GM04504 (cell line): ENCODE results near the gene PDC.

Source experiments
- DNase-seq: peaks from one replicate; pipeline ENCODE4 v3.0.0-alpha.2; 2012; ENCODE audit warnings: low read depth

Gene PDC

DNA sequence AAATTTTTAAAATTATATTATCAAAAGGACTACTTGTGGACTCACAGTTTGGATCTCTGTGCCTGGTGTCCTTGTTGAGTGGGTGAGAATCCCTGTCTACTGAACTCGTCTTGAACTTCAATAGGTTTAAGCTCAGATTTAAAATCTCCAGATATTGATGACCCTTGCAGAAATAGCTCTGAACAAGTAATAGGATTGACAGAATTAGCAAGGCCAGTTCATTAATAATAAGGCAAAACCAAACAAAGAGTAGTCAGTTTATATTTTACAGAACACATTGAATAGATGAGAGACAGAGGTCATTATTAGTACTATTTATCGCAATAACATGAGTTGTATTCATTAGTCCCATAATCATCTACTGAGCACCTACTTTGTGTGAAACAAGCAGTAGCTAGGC lies at the start of gene PDC:
Gene PDC, minus strand, starts transcription at position 101 of the 400 bp plus-strand sequence. CDS start 11,655 bp downstream, outside the sequence.
- no peak for DNase-seq

DNA sequence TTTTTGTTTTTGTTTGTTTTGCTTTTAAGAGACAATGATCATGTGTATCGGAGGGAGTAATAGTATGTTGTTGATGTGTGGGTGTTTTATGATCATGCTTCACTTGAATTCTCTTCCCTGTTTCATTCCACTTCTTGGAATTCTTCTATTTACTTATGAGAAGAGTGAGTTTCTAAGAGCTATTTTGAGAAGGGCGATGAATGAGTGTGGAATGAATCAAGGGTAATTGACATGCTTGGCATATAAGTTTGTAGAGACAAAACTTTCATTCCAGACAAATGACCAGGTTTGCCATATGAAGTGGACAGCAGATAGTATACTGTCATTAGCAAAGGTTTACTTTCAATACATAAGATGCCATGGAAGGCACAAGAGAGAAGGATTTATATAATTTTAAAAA lies 42.3 kb upstream of the PDC start:
- DNase-seq = no peak

DNA sequence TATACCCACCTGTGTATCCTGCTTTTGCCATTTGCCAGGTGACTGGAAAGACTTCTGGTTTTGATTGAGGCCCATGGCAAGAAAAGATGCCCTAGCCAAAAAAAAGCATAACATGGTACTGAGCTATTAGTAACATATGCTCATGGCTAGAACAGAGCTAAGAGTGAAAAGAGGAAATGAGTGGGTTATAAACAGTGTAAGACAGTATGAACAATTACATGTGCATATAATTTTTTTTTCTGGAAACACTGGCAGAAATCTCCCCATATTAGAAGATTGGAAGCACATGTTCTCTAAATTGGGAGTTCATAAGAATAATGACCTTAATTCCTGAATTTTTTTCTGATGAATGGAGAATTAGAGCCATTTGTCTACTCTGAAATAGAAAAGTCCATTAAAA lies 41.2 kb upstream of the PDC start:
- peak; percentile 28 for DNase-seq

DNA sequence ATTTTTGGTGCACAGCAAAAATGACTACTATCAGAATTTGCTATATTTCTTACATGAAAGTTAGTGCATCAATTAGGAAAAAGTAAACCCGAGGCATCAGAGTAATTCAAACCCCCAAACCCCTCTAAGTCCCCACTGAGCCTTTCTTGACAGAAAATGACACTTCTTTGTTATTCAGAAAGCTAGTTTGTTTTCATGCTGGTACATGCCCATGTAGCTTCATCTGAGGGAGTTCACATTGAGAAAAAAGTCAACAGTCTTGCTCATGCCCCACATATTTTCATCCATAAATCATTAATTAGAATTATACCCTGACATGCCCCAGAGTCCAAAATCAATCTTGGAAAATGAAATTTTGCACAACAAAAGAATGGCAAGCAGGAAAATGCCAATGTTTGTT lies 39.9 kb upstream of the PDC start:
- no peak for DNase-seq

DNA sequence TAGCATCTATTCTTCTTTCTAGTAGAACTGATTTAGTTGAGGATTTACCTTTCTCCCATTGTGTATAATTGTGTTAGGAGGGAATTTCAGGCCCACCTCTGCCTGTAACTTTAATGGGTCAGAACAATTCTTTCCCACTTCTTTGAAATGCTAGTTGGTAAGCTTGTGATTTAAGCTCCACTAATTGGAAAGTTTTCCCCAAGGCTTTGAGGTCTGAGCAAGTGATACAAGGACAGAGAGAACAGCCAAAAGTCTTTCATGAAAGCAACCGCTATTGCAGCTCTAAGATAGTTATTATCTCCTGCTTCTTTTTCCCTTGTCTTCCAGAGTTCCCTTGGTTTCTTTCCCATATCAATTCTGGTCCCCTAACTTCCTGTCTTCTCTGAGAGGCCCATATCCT lies 38.7 kb upstream of the PDC start:
- no peak for DNase-seq

DNA sequence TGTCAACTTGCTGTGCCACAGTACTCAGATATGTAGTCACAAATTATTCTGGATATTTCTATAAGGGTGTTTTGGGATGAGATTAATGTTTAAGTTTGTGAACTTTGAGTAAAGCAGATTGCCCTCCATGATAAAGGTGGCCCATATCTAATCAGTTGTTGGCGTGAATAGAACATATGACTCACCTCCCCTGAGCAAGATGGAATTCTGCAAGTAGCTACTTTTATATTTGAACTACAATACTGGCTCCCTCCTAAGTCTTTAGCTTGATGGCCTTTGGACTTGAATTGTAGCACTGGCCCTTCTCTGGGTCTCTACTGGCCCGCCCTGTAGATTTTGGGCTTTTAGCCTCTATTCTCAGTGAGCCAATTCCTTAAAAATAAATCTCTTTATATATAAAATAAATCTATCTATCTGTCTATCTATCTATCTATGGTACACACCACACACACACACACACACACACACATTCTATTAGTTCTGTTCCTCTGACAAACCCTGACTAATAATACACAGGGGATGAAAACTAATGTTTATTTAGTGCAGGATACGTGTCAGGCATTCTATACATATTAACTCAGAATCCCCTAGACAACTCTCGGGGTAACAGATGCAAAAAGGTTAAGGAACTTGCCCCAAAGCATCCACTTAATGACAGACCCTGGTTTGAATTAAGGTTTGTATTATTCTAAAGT lies 37.9 kb upstream of the PDC start:
- no peak for DNase-seq

DNA sequence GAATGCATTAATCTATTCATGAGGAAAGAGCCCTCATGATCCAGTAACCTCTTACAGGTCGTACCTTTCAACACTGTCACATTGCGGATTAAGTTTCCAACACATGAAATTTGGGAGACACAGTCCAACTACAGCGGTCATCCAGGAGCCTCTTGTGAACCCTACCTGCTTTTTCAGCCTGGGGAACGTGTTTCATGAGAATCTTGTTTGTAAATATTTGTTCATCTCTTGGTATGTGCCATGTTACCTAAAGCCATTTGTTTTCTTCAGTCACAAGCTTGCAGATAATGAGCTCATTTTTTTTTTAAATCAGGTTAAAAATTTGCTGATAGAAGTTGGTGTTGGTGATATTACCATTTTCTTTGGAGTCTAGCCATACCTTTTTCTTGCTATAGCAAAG lies 37.2 kb upstream of the PDC start:
- no peak for DNase-seq

DNA sequence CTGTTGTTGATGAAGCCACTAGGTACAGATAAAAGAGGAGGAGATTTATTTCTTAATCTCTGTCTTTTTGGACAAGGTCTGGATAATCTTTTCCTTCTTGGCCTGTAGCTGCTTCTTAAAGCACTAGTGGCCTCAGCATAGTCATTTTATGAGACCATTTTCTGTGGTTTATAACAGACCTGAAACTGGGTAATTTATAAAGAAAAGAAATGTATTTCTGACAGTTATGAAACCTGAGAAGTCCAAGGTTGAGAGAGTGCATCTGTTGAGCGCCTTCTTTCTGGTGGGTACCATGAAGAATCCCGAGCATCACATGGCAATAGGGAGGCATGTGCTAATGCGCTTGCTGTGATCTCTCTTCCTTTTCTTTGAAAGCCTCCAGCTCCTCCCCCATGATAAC lies 36.7 kb upstream of the PDC start:
- DNase-seq = no peak

DNA sequence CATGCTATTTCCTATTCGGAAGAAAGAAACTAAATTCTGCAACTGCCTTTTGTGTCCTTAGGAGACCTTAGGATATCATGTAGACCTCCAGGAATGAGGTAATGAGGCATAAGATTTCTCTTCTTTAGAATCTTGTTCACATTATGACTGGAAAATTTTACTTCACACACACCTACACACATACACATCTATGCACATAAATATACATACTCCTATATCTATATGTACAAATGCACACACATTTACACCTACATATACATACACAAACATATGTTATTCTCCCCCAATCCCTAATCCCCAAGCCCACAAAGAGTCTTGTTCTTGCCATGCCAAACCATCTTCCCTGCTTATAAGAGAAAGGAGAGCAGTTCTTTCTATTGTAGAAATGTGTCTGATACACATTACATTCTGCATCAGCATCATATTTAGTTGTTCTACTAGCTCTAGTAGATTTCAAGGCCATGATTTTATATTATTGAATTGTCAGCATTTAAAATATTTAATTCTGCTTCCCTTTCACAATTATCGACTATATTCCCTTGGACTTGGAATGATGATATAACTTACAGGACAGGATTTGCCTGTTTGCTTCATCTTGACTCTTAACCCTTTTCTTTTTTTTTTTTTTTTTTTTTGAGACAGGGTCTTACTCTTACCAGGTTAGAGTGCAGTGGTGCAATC lies 35.4 kb upstream of the PDC start:
- DNase-seq = no peak

DNA sequence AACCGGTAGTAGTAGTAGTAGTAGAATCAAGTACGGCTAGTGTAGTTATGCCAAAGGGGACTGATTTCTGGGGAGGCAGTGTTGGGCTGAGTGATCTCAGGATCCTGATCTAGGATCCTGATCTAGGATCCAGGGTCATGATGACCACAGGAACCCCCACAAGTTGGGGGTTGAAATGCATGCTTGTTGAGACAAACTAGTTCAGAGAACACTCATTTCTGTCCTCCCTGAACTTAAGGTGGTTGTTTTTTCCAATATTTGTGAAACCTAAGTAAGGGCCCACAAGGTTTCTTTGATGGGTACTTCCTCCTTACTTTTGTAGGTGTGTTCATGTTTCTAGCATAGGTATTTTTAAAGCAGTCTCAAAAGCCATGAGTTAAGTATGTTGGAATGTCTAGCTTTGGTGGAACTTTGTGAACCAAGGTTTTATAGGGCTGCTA lies 33.9 kb upstream of the PDC start:
- DNase-seq = no peak

DNA sequence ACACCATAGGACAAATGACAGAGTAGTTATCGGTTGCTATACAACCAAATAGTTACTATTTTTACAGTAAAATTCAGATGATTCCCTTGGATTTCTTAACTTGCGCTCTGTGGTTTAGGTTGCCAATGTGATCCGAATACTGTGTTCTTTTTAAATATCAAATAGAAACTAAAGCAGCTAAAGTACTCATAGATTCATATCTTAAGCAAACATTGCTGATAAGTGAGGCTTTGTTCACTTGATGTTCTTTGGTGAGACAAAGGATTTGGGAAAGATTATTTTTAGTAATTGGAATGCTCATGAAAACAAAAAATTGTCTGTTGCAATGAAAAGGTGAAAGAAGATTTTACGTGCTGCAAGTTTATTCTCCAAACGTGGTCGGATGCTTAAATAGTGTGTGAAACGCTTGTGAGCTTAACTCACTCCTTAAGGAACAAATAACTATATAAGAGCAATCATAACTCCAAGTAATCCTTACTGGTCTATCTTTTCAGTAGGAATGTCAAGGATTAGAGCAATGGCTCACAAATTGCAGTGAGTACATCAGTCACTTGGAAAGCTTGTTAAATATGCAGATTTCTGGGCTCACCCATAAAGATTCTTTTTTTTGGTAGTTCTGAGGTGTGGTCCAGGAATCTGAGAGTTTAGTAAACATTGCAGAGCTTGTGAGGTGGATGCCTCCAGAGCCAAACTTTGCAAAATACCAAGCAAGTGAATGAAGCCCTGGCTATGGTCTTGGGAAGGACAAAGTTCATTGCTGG lies 31.8 kb upstream of the PDC start:
- no peak for DNase-seq

DNA sequence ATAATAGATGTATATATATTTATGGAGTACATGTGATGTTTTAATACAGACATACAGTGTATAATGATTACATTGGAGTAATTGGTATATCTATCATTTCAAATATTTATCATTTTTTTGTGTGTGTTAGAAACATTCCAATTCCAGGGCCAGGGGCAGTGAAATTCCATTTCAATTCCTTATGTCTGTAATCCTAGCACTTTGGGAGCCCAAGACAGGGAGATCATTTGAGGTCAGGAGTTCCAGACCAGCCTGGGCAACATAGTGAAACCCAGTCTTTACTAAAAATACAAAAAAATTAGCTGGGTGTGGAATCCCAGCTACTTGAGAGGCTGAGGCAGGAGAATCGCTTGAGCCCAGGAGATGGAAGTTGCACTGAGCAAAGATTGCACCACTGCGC lies 30.4 kb upstream of the PDC start:
- DNase-seq = no peak

DNA sequence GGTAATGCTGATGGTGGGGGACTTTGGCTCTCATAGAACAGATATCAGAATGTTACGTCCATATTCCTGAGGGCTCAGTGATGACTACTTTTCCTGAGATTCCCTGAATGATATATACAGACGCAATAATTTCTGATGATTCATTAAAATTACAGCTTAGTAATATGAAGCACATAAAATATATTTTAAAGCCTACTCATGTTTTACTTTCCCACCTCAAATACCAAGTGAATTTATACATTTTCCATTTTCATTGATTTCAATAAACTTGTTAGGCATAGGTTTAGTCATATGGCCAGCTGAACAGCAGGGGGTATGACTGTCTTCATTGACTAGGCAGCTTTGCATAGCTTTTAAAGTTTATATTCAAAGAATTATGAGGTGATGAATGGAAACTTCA lies 26.2 kb upstream of the PDC start:
- no peak for DNase-seq

DNA sequence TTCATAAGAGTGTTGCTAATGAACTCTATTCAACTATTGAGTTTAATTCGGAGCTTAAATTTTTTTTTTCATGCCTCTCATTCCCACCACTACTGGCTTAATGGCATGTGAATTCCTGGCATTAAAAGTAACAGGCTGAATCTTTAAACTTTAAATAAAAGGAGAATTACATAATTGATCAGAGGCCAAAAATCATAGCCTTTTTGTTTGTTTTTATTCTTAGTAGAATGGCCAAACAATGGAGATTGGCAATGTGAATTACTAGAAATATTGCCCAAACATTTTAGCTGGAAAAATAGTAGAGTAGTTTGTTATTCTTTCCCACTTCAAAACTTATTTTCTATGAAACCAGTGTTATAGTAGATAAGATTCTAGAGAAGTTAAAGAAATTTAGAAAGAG lies 25.1 kb upstream of the PDC start:
- DNase-seq = no peak

DNA sequence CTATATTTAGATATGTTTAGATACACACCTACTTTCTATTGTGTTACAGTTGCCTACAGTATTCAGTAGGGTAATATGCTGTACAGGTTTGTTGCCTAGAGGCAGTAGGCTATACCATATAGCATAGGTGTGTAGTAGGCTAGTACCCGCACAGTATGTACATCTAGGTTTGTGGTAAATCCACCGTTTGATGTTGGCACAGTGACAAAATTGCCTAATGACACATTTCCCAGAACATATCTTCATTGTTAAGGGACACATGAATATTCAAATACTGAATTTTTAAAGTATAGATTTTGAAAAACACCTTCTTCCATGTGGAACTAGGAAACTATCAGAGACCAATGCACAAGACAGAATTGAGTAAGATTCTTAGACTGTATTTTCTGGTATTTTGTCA lies 22.6 kb upstream of the PDC start:
- DNase-seq = no peak

DNA sequence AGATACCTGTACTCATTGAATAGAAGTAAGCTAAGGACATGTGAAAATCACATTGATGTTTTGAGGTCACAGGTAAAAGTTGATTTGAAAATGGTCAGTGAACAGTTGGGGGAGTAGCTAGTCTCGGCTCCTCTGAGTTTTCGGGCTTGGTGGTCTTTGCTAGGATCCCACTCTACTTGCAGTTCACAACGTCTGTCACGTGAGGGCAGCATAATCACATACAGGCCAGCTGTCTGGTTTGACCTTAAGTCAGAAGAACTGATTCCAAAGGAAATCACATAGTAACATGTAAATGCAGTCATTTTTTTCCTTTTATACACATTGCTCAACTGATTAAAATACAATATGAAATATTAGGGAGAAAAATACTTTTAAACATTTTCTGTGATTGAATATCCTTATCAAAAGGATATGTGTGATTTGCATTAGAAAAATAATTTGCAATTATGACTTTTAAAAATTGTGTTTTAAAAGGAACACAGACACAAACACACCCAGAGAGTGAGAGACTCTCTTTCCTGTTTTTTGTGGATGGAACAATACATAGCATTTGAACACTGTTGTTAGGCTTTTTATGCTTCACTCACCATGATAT lies 21.8 kb upstream of the PDC start:
- peak; percentile 34 for DNase-seq

DNA sequence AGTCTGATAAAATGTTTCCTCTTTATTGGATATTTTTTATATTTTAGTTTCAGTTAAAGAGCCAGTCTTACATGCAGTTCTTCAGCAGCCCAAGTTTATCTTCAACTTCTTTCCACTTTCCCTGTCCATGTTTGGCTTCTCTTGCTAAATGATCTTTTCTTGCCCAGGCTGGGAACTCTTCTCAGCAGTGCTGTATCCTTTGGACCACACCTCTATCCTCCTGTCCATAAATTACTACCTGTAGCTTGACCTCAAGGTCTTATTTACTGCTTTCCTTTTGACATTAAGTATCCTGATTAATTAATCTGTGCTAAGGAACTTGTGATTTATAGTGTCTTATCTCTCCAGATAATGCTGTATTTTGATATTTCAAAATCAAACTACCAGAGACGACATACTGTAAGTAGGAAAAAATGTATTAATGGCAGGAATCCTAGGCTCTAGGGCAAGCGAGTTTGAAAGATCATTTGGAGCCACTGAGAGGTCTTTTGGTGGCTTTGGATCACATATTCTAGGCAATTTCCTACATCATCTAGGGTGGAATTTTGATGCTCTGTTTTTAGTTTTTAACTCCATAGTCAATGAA lies 20.5 kb upstream of the PDC start:
- no peak for DNase-seq

DNA sequence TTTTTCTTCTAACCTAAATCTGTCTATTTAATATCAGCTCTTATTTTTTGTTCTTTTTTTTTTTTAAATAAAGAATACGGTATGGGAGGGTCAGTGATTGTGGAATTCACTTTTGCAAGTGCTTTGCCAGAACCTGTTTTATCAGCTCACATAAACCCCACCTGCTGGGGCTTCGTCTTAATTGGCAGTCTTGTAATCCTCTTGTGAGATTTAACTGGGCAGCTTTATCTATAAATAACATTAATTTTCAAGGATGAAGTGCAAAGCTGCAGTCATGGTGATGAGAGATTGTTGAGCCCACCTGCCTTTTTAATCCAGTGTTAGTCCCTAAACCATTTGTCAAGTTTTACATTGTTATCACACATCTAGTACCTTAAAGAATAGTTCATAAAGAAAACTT lies 18.2 kb upstream of the PDC start:
- no peak for DNase-seq

DNA sequence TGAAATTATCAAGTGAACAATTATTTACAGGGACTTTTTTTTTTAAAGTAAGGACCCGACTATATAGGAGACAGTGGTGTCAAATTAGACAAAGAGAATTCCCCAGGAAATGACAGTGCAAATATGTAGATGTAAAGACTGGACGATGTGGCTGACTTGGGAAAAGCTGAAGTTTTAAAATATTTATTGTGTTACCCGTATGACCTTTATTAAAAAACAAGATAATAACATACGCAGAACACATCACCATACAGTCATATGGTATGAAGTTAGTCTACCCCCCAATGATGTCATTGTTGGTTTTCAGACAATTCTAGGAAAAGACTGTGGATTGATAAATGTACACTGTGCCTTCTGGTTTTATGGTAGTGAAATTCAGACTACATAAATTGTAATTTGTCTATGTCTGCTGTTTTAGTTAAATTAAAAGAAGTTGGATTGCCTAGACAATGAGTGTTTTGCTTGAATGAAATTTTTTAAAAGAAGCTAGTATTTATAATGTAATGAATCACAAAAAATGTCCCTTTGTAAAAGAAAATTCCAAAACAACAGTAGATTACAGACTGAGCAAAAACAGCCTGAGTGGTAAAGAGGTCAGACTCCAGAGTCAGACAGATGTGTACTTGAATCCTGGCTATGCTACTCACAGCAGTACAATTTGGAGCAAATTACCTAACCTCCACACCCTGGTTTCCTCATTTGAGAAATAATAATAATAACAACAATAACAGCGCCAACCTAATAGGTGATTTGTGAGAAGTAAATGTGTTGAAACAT lies 15.5 kb upstream of the PDC start:
- no peak for DNase-seq

DNA sequence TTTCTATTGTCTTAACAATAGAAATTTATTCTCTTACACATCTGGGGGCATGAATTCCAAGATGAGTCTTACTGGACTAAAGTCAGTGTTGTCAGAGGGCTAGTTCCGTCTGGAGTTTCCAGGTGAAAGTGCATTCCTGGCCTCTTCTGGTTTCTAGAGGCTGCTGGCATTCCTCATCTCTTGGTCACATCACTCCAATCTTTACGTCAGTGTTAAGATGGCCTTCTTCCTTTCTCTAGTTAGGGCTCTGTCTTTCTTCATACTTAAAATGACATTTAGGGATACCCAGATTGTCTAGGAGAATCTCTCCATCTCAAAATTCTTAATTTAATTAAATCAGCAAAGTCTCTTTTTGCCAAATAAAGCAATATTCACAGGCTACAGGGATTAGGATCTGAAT lies 13.3 kb upstream of the PDC start:
- no peak for DNase-seq

DNA sequence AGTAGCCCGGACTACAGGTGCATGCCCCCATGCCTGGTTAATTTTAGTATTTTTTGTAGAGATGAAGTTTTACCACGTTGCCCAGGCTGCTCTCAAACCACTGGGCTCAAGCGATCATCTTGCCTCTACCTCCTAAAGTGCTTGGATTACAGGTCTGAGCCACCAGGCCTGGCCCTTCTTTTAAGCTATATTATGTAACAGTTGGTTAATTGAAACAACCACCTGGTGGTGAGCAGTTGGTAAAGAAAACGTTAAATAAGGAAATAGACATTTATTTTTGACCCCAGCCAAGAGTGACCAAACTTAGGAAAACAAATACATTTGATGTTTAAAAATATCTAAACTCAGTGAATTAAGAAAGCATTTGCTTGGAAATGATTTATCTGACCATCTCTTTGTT lies 12.1 kb upstream of the PDC start:
- no peak for DNase-seq

DNA sequence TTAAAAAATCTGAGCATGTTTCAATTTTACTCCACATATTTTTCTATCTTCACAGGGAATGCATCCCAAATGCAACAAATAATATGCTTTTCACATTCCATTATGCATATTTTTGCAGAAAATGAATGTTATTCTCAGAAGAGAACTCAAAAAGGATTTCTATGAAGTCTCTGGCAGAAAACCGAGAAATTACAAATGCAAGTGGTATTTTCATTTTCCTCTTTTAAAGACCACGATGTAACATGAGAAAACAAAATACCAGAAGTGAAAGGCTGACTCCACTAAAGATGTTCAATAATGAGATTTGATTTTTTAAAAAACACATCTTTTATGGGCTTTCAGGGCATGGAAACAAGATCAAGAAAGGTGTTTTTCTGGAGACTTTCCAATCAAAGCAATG lies 5.0 kb upstream of the PDC start:
- DNase-seq = no peak
